ENCODE results near the gene ZSWIM6.

DNA sequence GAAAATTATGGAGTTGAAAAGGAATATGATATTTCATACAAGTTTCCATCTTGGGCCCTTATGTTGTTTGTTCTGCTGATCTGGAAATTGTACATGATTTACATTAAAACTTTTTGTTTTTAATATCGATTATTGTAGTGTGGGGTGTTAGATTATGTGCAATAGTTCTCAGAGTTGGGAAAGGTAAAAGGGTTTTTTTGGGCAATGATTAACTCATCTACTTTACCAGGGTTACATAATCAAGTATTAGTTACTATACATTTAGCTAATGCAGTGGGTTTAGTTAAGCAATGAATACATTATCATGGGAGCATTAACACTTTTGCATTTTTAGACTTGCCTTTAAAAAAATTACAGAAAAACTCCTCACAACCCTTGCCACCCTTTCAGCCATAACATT is 134.0 kb downstream of the ZSWIM6 start:
- TF ChIP-seq, protein P1, sequence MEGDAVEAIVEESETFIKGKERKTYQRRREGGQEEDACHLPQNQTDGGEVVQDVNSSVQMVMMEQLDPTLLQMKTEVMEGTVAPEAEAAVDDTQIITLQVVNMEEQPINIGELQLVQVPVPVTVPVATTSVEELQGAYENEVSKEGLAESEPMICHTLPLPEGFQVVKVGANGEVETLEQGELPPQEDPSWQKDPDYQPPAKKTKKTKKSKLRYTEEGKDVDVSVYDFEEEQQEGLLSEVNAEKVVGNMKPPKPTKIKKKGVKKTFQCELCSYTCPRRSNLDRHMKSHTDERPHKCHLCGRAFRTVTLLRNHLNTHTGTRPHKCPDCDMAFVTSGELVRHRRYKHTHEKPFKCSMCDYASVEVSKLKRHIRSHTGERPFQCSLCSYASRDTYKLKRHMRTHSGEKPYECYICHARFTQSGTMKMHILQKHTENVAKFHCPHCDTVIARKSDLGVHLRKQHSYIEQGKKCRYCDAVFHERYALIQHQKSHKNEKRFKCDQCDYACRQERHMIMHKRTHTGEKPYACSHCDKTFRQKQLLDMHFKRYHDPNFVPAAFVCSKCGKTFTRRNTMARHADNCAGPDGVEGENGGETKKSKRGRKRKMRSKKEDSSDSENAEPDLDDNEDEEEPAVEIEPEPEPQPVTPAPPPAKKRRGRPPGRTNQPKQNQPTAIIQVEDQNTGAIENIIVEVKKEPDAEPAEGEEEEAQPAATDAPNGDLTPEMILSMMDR (IDR thresholded peaks at IDR 0.05; ENCODE audit: low read length) = no peak
- TF ChIP-seq EZH2 (optimal IDR thresholded peaks at IDR 0.05; ENCODE audit: low read depth, low read length) = no peak
